SK-N-SH (cell line): ENCODE measurements around the gene ADAM30. TPM values are rescaled to one million over a fixed set of nuclear protein-coding genes. Genes with fewer than 3 reads are reported as not detected.

Experiments
- CTCF ChIA-PET: fragments of 300-600, 350-600 bp; formaldehyde crosslinking; extraction: SDS; loops from one replicate; lab custom pipeline; 2021; lab: Yijun Ruan, JAX
- POLR2A ChIA-PET: fragments of 350-600 bp; sonication (Branson Sonifier 250); formaldehyde crosslinking; extraction: SDS; loops from one replicate; lab custom pipeline; 2020; ENCODE audit warnings: antibody characterized with exemption, inconsistent platforms; lab: Yijun Ruan, JAX
- DNase-seq: peaks from one replicate; pipeline ENCODE4 v3.0.0; 2012
- H2AFZ ChIP-seq: fragments of 200-600 bp; sonication (generic); 2 replicates; pipeline ENCODE4 v1.8.1; 2016; ENCODE audit warnings: antibody characterized with exemption, mild to moderate bottlenecking, low read depth
- H3F3A ChIP-seq: fragments of 200-600 bp; sonication (generic); replicated peaks from 2 replicates; pipeline ENCODE3; 2016; ENCODE audit warnings: antibody characterized with exemption, mild to moderate bottlenecking; ENCODE audit not compliant: insufficient read depth
- H3K27ac ChIP-seq, 2 experiments: fragments of 200-500 bp in 1 of 2; fragments of 200-600 bp in 1 of 2; sonication (Bioruptor generic) in 1 of 2; sonication (generic), shearing (Covaris generic) in 1 of 2; 2 replicates each; pipeline versions ENCODE4 v1.5.1 to v1.6.1; 2014 to 2016; ENCODE audit warnings: low read depth in 2 of 2, inconsistent platforms in 1 of 2, low read length in 1 of 2, mild to moderate bottlenecking in 1 of 2, mixed read lengths in 1 of 2
- H3K27me3 ChIP-seq: fragments of 200-600 bp; sonication (generic), shearing (Covaris generic); 2 replicates; pipeline ENCODE4 v1.6.1; 2016; ENCODE audit warnings: mixed run types; ENCODE audit not compliant: insufficient read depth
- H3K36me3 ChIP-seq, 2 experiments: fragments of 200-500 bp in 1 of 2; fragments of 200-600 bp in 1 of 2; sonication (Bioruptor generic) in 1 of 2; sonication (generic) in 1 of 2; replicated peaks in 1 of 2; 2 replicates each; pipeline versions ENCODE3 to v1.5.1; 2014 to 2016; ENCODE audit warnings: low read length in 1 of 2, mild to moderate bottlenecking in 1 of 2; ENCODE audit not compliant: insufficient read depth in 2 of 2, control insufficient read depth in 1 of 2
- H3K4me1 ChIP-seq, 2 experiments: fragments of 200-500 bp in 1 of 2; fragments of 200-600 bp in 1 of 2; sonication (Bioruptor generic) in 1 of 2; sonication (generic), shearing (Covaris generic) in 1 of 2; 2 replicates each; pipeline versions ENCODE4 v1.5.1 to v1.6.1; 2014 to 2016; ENCODE audit warnings: low read depth in 1 of 2, low read length in 1 of 2, mixed run types in 1 of 2; ENCODE audit not compliant: insufficient read depth in 2 of 2, control insufficient read depth in 1 of 2
- H3K4me2 ChIP-seq: fragments of 200-600 bp; sonication (generic), shearing (Covaris generic); 2 replicates; pipeline ENCODE4 v1.6.1; 2017; ENCODE audit warnings: mixed run types
- H3K4me3 ChIP-seq, 2 experiments: fragments of 200-500 bp in 1 of 2; fragments of 200-600 bp in 1 of 2; sonication (Bioruptor generic) in 1 of 2; sonication (generic), shearing (Covaris generic) in 1 of 2; 2 replicates each; pipeline versions ENCODE4 v1.5.1 to v1.8.1; 2014 to 2016; ENCODE audit warnings: low read depth in 2 of 2, inconsistent platforms in 1 of 2, low read length in 1 of 2, mild to moderate bottlenecking in 1 of 2, mixed read lengths in 1 of 2, moderate library complexity in 1 of 2
- H3K79me2 ChIP-seq: fragments of 200-600 bp; sonication (generic); 2 replicates; pipeline ENCODE4 v1.8.1; 2017; ENCODE audit warnings: mild to moderate bottlenecking; ENCODE audit not compliant: insufficient read depth
- H3K9ac ChIP-seq: fragments of 200-600 bp; sonication (generic); 2 replicates; pipeline ENCODE4 v1.6.1; 2017; ENCODE audit warnings: mixed run types
- H3K9me2 ChIP-seq: fragments of 200-600 bp; sonication (generic); 2 replicates; pipeline ENCODE4 v1.6.1; 2017; ENCODE audit warnings: mixed run types
- H3K9me3 ChIP-seq: fragments of 200-600 bp; sonication (generic); 2 replicates; pipeline ENCODE4 v1.6.1; 2017; ENCODE audit warnings: mixed run types, mild to moderate bottlenecking, moderate library complexity
- H4K20me1 ChIP-seq: fragments of 200-600 bp; sonication (generic); 2 replicates; pipeline ENCODE4 v1.6.1; 2017; ENCODE audit warnings: mild to moderate bottlenecking, mixed run types; ENCODE audit not compliant: insufficient read depth
- CHD2 ChIP-seq: fragments of 150-350 bp; IDR thresholded peaks from 2 replicates; pipeline ENCODE4 v1.6.1; 2018; ENCODE audit warnings: low read length; ENCODE audit not compliant: partially characterized antibody
- CTCF ChIP-seq: fragments of 200-600 bp; sonication (generic); IDR thresholded peaks from 2 replicates; pipeline ENCODE4 v1.6.1; 2017; ENCODE audit warnings: antibody characterized with exemption, mild to moderate bottlenecking, moderate library complexity
- ELF1 ChIP-seq: IDR thresholded peaks from 2 replicates; pipeline ENCODE4 v1.4.0; 2012
- EZH2phosphoT487 ChIP-seq: fragments of 200-600 bp; sonication (generic); IDR thresholded peaks from 2 replicates; pipeline ENCODE4 v1.6.1; 2017; ENCODE audit warnings: low read depth, mixed run types, mild to moderate bottlenecking, antibody characterized with exemption, moderate library complexity, borderline replicate concordance
- GABPA ChIP-seq: IDR thresholded peaks from 2 replicates; pipeline ENCODE4 v1.4.0; 2012; ENCODE audit warnings: low read depth, mild to moderate bottlenecking
- GATA2 ChIP-seq: sonication (generic); formaldehyde crosslinking; IDR thresholded peaks from 2 replicates; pipeline ENCODE4 v1.5.0; 2020; ENCODE audit warnings: mild to moderate bottlenecking, missing genetic modification reagents
- IRF3 ChIP-seq: fragments of 150-350 bp; IDR thresholded peaks from 2 replicates; pipeline ENCODE4 v1.6.1; 2016; ENCODE audit warnings: mild to moderate bottlenecking, low read depth, low read length
- MXI1 ChIP-seq: IDR thresholded peaks from 2 replicates; pipeline ENCODE4 v1.6.1; 2012; ENCODE audit warnings: mild to moderate bottlenecking, low read depth, low read length, improper control_type of control experiment
- RCOR1 ChIP-seq: fragments of 150-350 bp; IDR thresholded peaks from 2 replicates; pipeline ENCODE4 v1.6.1; 2017; ENCODE audit warnings: antibody characterized with exemption, low read length
- REST ChIP-seq: IDR thresholded peaks from 2 replicates; pipeline ENCODE4 v1.6.1; 2012; ENCODE audit warnings: mild to moderate bottlenecking, low read depth, low read length, moderate library complexity
- RFX5 ChIP-seq: IDR thresholded peaks from 2 replicates; pipeline ENCODE4 v1.6.1; 2012; ENCODE audit warnings: mild to moderate bottlenecking, improper control_type of control experiment, low read length
- SIN3A ChIP-seq: IDR thresholded peaks from 2 replicates; pipeline ENCODE4 v1.6.1; 2012; ENCODE audit warnings: low read depth, mild to moderate bottlenecking, low read length, moderate library complexity, borderline replicate concordance
- TAF1 ChIP-seq: IDR thresholded peaks from 2 replicates; pipeline ENCODE4 v1.6.1; 2012; ENCODE audit warnings: low read depth, mild to moderate bottlenecking, low read length, moderate library complexity, borderline replicate concordance
- TCF12 ChIP-seq: IDR thresholded peaks from 2 replicates; pipeline ENCODE4 v1.4.0; 2012
- TEAD4 ChIP-seq: IDR thresholded peaks from 2 replicates; pipeline ENCODE4 v1.4.0; 2012; ENCODE audit warnings: mild to moderate bottlenecking, borderline replicate concordance; ENCODE audit not compliant: insufficient read depth
- USF2 ChIP-seq: fragments of 150-350 bp; IDR thresholded peaks from 2 replicates; pipeline ENCODE4 v1.6.1; 2017; ENCODE audit warnings: antibody characterized with exemption, low read length, low read depth, borderline replicate concordance
- YY1 ChIP-seq: IDR thresholded peaks from 2 replicates; pipeline ENCODE4 v1.4.0; 2012; ENCODE audit warnings: low read depth, mild to moderate bottlenecking
- WGBS: methylation state at CpG from one replicate; pipeline ENCODE4 v1.1.6; 2017; ENCODE audit warnings: low lambda C conversion rate; 5-methylcytosine and 5-hydroxymethylcytosine counted together
- polyA plus RNA-seq, 3 experiments: library from polyadenylated mRNA; depleted of rRNA; stranded (reverse); fragments of >200 nt; gene quantifications; 2 replicates each; pipeline ENCODE4 v1.2.3, GENCODE V29; 2012

Gene ADAM30
- polyA plus RNA-seq, 1 of the 3 experiments (the other 2 are of a cell fraction), result not detected

GRCh38 chr1:119868176-119868575 is 28.1 kb downstream of the ADAM30 start (continued):
- TF ChIP-seq REST (no peak), GATA2 (no peak), ELF1 (no peak), RCOR1 (no peak), IRF3 (no peak), TEAD4 (no peak), GABPA (no peak), YY1 (no peak), EZH2phosphoT487 (no peak), USF2 (no peak), SIN3A (no peak)
- TF ChIP-seq, all 33 proteins: peak for 0

GRCh38 chr1:119866451-119866850 is 29.9 kb downstream of the ADAM30 start:
- no peak overlapping the region for H3K4me2 ChIP-seq
- H3K27ac ChIP-seq, result no peak overlapping the region
- TF ChIP-seq GATA2 (no peak), MXI1 (no peak), GABPA (no peak), RFX5 (no peak), CTCF (no peak), CHD2 (no peak), USF2 (no peak), EZH2phosphoT487 (no peak), TAF1 (no peak), TCF12 (no peak), IRF3 (no peak)
- no peaks in the 10 kb centered on the region for H3F3A ChIP-seq
- no peak for DNase-seq
- H3K4me3 ChIP-seq, result no peak overlapping the region
- no peak overlapping the region for H3K9ac ChIP-seq
- H3K4me1 ChIP-seq, result peaks cover 0 to 7% of the 10 kb centered on the region in 2 experiments; a peak in 1 of 4 replicates
- no peaks in the 10 kb centered on the region for H3K9me3 ChIP-seq
- H3K36me3 ChIP-seq, result no peaks in the 10 kb centered on the region
- POLR2A ChIA-PET, result no interaction called here
- H3K27me3 ChIP-seq, result no peaks in the 10 kb centered on the region
- 57% methylated on average over 3 of the region's 3 CpGs for WGBS
- no peak overlapping the region for H2AFZ ChIP-seq
- H3K79me2 ChIP-seq, result no peaks in the 10 kb centered on the region
- no peaks in the 10 kb centered on the region for H4K20me1 ChIP-seq
- no peaks in the 10 kb centered on the region for H3K9me2 ChIP-seq
- CTCF ChIA-PET, result interaction anchor here (0.8 to 1.3 kb wide), 2 partner anchors 12 to 57 kb away, joined by 3 read pairs; no protein-coding TSS in a partner anchor
